GM19438 (cell line): ENCODE results near the gene CLUH.
"Not testable (repeated sequence)": the region's sequence is repeated elsewhere in the genome, so short reads cannot be mapped to it uniquely, and the experiment has no call there.

ENCODE experiments used
- ATAC-seq: cut with Tn5 transposase; IDR thresholded peaks from one replicate; pipeline ENCODE4 v1.9.1; 2021; ENCODE audit warnings: low read depth; ENCODE audit not compliant: unreplicated experiment

CLUH gene

GRCh38 chr17:2690165-2691068 lies 21.1 kb downstream of the CLUH start:
- no peak for ATAC-seq

DNA sequence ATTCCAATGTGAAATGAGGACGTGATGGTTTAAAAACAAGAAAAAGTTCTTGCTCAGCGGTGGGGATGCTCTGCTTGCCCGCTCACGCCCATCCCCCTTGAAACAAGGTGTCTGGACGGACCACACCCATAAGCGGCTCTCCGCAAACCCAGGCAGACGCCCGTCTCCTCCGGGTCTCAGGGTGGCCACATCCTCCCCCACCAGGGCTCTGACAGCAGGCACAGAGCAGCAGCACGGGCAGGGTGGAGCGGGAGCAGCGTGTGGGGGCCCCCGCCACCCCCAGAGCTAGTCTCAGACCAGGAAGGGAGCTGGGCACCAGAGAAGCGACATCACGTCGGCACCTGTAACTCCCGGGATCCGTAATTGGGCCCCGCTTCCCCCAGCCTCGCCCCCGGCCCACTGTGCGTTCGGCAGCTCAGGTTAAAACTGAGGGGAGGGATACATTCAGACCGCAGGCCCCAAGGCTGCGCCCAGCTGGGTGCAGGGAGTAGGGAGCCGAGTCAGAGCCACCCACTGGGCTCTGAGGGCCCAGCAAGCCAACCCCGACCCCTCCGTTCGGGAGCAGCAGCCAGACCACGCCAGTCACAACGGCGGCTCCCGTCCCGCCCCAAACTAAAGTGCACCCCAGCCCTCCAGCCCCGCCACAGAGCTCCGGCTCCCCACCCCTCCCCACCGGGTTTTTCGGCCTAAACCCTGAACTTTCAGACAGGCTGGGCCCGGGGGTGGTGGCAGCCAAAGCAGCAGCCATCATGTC lies 22.0 kb downstream of the CLUH start:
- no peak for ATAC-seq

DNA sequence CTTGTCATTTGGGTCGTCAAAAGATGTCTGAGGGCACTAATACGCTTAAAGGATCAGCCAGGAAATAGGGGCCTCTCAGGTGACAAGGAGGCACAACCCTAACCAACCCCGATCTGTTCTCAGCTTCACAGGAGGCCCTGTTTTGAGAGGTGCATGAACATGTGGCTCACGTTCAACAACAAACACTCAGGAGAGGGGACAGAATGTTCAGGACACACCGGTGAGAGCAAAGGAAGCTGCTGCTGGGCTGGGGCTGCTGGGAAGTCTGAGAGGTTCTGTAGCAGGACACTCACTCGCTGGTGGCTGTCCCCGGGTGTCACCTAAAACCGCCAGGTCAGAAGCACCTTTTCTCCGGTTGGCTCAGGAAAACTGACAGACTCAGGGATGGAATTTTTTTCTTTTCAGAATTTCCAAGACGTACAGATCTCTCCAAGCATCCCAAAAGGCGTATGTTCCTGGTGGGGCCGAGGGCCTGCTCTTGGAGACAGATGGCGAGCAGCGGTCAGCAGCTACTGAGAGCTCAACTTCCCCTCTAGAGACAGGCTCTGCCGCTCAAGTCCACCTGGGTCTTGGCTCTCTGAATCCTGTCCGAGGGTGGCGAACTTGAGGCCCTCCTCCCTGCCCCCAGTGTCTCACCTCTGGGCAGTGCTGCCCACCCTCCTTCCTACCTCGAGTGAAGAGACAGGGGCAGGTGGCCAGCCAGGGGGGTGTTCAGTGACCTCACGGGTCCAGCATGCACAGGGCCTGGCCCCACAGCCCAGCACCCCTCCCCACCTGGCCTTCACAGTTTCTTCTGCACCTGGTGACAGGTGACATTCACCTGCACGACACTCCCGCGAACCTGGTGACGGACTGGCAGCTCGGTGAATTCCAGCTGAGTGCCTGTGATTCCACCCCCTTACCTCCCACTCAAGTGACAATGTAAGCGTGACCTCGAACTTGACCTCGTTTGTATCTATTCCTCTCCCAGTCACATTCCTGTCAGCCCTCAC lies 22.9 kb downstream of the CLUH start:
- ATAC-seq: no peak

DNA sequence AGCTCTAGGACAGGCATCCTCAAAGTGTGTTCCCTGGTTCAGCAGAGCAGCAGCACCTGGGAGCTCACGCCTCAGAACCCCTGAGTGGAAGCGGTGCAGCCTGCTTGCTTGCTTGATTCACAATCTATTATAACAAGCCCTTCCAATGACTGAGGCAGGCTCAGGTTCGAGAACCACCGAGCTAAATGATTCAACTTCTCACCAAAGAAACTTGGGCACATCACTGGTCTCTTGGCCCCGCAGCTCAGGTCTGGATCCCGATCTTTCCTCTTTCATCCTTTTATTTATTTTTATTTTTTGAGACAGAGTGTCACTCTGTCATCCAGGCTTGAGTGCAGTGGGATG lies 24.5 kb downstream of the CLUH start:
- ATAC-seq: no peak

DNA sequence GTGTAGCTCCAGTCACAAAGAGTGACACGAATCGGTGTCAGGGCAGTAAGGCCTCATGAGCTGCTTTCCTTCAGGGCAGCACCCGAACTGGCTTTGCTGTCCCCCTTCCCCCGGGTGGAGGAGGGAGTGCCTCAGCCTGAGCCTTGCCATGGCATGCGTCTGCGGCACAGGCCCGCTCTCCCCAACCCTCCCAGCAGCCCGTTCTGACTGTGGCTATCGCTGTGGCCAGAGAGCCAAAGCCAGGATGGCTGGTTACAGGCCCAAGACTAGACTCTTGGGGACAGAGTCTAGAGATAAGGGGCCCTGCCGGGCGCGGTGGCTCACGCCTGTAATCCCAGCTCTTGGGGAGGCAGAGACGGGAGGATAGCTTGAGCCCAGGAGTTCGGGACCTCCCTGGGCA lies 25.9 kb downstream of the CLUH start:
- ATAC-seq: no peak

DNA sequence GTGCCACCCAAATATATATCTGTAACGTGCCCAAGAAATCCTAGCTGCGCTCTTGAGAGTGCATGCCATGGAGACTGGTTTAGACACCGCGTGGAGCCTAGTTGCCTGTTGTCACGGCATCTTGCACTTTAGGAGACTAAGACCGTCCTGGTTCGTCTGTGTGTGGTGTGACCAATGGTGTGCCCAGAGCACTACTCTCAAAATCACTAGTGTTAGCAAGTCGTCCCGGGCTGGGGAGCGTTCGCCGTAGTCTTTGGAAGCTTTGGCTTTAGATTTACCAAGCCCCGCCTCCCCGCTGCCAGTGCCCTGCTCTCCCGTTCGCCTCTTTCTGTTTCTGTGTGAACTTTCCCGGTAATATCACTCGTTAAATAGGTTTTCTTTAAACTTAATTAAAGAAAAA lies 27.0 kb downstream of the CLUH start:
- no peak for ATAC-seq

DNA sequence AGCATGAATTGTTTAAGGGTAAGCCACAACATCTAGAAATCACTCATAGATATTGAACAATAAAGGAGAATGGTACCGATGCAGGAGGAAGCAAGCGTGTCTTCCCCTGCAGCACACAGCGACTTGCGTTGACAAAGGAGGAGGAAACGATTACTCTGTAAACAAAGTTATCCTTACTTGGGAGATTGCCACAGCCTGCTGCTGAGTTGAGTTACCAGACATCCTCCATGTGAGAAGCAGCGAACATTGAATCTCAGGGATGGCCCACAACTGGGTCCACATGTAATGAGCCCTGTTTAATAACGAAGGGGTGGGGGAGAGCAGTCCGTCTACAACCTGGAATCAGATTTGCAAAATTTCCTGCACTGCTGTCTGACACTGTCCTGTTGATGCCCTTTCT lies 27.7 kb downstream of the CLUH start:
- no peak for ATAC-seq

- no peak for ATAC-seq
Measured at GRCh38 chr17:2682176-2682938, 29.2 kb downstream of the CLUH start.

DNA sequence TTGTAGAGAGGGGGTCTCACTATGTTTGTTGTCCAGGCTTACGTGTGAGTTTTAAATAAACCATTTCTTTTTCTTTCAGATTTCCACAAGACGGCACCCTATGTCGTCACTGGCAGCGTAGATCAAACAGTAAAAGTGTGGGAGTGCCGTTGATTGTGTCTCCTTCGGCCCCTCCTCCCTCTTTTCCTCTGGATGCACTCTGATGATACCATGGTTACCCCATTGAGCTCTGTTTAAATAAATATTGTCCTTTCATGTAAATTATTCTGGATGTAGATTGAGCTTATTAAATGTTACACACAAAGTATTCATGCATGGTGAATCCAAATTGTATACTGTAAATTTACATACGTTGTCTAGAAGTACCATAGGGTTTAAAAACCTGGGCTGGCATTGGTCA lies 29.9 kb downstream of the CLUH start:
- ATAC-seq: no peak

DNA sequence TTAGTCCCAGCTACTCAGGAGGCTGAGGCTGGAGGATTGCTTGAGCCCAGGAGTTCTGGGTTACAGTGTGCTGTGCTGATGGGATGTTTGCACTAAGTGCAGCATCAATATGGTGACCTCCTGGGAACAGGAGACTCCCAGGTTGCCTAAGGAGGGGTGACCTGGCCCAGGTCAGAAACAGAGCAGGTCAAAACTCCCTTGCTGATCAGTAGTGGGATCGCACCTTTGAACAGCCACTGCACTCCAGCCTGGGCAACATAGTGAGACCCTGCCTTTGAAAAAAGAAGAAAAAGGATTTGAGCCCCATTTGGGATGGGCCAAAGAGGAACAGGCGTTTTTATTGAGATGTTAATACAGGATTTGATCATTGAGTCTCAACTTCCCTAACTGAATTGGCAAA lies 30.6 kb downstream of the CLUH start:
- ATAC-seq: no peak

DNA sequence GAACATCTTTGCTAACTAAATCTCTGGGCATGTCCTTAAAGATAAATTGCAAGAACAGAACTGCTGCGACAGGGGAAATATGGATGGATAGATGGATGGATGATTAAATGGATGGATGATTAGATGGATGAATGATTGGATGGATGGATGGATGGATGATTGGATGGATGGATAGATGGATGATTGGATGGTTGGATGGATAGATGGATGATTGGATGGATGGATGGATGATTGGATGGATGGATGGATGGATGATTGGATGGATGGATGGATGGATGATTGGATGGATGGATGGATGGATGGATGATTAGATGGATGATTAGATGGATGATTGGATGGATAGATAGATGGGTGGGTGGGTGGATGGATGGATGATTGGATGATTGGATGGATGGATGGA lies 32.3 kb downstream of the CLUH start:
- ATAC-seq: not testable (repeated sequence)

DNA sequence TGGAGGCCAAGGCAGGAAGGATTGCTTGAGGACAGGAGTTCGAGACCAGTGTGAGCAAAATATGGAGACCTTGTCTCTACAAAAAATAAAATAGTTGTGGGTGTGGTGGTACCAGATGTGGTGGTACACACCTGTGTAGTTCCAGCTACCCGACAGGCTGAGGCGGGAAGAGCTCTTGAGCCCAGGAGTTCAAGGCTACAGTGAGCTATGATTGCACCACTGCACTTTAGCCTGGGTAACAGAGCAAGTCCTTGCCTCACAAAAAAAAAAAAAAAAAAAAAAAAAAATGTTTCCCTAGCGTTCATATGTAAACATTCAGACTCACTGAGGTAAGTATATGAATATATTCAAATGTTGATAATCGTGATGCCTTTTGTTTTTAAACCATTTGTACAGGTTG lies 39.5 kb downstream of the CLUH start:
- no peak for ATAC-seq

GRCh38 chr17:2660410-2660809 lies 51.2 kb downstream of the CLUH start:
- not testable (repeated sequence) for ATAC-seq

DNA sequence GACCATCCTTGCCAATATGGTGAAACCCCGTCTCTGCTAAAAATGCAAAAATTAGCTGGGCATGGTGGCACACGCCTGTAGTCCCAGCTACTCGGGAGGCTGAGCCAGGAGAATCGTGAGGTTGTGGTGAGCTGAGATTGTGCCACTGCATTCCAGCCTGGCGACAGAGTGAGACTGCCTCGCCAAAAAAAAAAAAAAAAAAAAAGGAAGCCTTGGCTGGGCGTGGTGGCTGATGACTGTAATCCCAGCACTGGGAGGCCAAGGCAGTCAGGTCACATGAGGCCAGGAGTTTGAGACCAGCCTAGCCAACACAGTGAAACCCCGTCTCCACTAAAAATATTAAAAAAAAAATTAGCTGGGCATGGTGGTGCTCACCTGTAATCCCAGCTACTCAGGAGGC lies 52.2 kb downstream of the CLUH start:
- ATAC-seq: not testable (repeated sequence)

DNA sequence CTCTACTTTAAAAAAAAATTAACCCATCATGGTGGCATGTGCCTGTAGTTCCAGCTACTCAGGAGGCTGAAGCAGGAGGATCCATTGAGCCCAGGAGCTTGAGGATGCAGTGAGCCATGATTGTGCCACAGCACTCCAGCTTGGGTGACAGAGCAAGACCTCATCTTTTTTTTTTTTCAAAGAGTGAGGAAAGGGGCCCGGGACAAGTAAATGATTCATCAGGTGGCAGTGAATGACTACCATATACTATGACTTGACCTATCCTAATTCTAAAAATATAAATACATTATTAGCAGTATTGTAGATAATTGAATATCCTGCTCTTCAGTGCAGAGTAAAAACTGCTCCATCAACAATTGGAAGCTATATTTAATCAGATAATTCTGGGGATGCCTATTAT lies 55.3 kb downstream of the CLUH start:
- ATAC-seq: no peak

- ATAC-seq: no peak
Measured at GRCh38 chr17:2655546-2655945, 56.0 kb downstream of the CLUH start.

GRCh38 chr17:2652911-2653310 lies 58.7 kb downstream of the CLUH start:
- not testable (repeated sequence) for ATAC-seq

- no peak for ATAC-seq
Measured at GRCh38 chr17:2649191-2649590, 62.4 kb downstream of the CLUH start.

- no peak for ATAC-seq
Measured at GRCh38 chr17:2647957-2648356, 63.6 kb downstream of the CLUH start.

DNA sequence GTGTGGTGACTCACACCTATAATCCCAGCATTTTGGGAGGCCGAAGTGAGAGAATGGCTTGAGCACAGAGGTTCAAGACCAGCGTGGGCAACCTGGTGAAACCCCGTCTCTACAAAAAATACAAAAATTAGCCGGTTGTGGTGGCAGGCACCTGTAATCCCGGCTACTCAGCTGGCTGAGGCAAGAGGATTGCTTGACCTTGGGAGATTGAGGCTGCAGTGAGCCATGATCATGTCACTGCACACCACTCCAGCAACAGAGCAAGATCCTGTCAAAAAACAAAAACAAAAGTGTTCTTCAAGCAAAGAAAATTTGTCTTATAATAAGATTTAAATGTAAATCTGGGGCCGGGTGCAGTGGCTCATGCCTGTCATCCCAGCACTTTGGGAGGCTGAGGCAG lies 66.6 kb downstream of the CLUH start:
- ATAC-seq: no peak
